H1 (cell line): Measurements from ENCODE around the gene ATP1B3. TPM values are rescaled to one million over a fixed set of nuclear protein-coding genes. Genes with fewer than 3 reads are reported as not detected.

ENCODE experiments used
- CTCF ChIA-PET: fragments of 300-600 bp; sonication (Branson Sonifier 250); formaldehyde crosslinking; loops from one replicate; lab custom pipeline; 2021; ENCODE audit not compliant: partially characterized antibody; lab: Charles Lee
- POLR2A ChIA-PET: fragments of 300-600 bp; sonication (Branson Sonifier 250); formaldehyde crosslinking; loops from one replicate; lab custom pipeline; 2021; ENCODE audit warnings: inconsistent platforms; ENCODE audit not compliant: partially characterized antibody; lab: Charles Lee
- DNase-seq, 2 experiments: peaks; one replicate each; pipeline versions ENCODE4 v3.0.0 to v3.0.0-alpha.2; 2010 to 2022; ENCODE audit warnings: low spot score in 2 of 2, low read depth in 1 of 2, mixed read lengths in 1 of 2
- FAIRE-seq: peaks from 2 replicates; lab custom pipeline; 2011; peaks lifted over from hg19 to GRCh38; lab: Jason Lieb, UNC
- H2AFZ ChIP-seq: 2 replicates; pipeline ENCODE4 v1.8.1; 2012; ENCODE audit warnings: low read length, inconsistent platforms
- H2AK5ac ChIP-seq: 2 replicates; pipeline ENCODE4 v1.6.1; 2013; ENCODE audit warnings: low read depth, low read length
- H2BK120ac ChIP-seq: replicated peaks from 2 replicates; pipeline ENCODE3; 2013; ENCODE audit warnings: low read depth, low read length, inconsistent platforms
- H2BK12ac ChIP-seq: 2 replicates; pipeline ENCODE4 v1.6.1; 2013; ENCODE audit warnings: low read depth, low read length
- H2BK15ac ChIP-seq: 2 replicates; pipeline ENCODE4 v1.6.1; 2013; ENCODE audit warnings: low read length
- H2BK20ac ChIP-seq: 2 replicates; pipeline ENCODE4 v1.6.1; 2013; ENCODE audit warnings: low read length
- H2BK5ac ChIP-seq: 2 replicates; pipeline ENCODE4 v1.6.1; 2013; ENCODE audit warnings: low read depth, low read length
- H3K14ac ChIP-seq: 2 replicates; pipeline ENCODE4 v1.6.1; 2013; ENCODE audit warnings: inconsistent platforms; ENCODE audit not compliant: insufficient read length
- H3K18ac ChIP-seq: 2 replicates; pipeline ENCODE4 v1.6.1; 2013; ENCODE audit warnings: low read length; ENCODE audit errors: extremely low read depth
- H3K23ac ChIP-seq: 2 replicates; pipeline ENCODE4 v1.6.1; 2013; ENCODE audit warnings: inconsistent platforms; ENCODE audit not compliant: insufficient read length
- H3K23me2 ChIP-seq: 2 replicates; pipeline ENCODE4 v1.6.1; 2013; ENCODE audit warnings: low read depth, low read length
- H3K27ac ChIP-seq: 2 replicates; pipeline ENCODE4 v1.6.1; 2011; ENCODE audit warnings: low read depth, low read length, inconsistent platforms
- H3K27me3 ChIP-seq, 4 experiments: replicated peaks in 1 of 4; 1 replicate in 1 of 4; 2 replicates in 3 of 4; pipeline versions ENCODE4 v1.6.1 to v1.8.1; 2011 to 2013; ENCODE audit warnings: low read length in 3 of 4, mild to moderate bottlenecking in 3 of 4, inconsistent platforms in 2 of 4, mixed read lengths in 2 of 4, moderate library complexity in 1 of 4; ENCODE audit not compliant: control insufficient read depth in 3 of 4, insufficient read depth in 3 of 4; ENCODE audit errors: extremely low read depth in 1 of 4
- H3K36me3 ChIP-seq, 4 experiments: 2 replicates each; pipeline versions ENCODE4 v1.6.1 to v1.8.1; 2011 to 2013; ENCODE audit warnings: mild to moderate bottlenecking in 4 of 4, low read length in 3 of 4, moderate library complexity in 2 of 4, control low read depth in 1 of 4, inconsistent platforms in 1 of 4; ENCODE audit not compliant: insufficient read depth in 4 of 4, control insufficient read depth in 2 of 4
- H3K4ac ChIP-seq: replicated peaks from 2 replicates; pipeline ENCODE3; 2013; ENCODE audit warnings: low read length, low read depth, mixed read lengths, inconsistent platforms; ENCODE audit not compliant: insufficient read length
- H3K4me1 ChIP-seq, 4 experiments: replicated peaks in 1 of 4; 1 replicate in 1 of 4; 2 replicates in 3 of 4; pipeline versions ENCODE4 v1.6.1 to v1.8.1; 2011 to 2013; ENCODE audit warnings: low read length in 3 of 4, inconsistent platforms in 2 of 4, mixed read lengths in 1 of 4; ENCODE audit not compliant: insufficient read depth in 4 of 4, control insufficient read depth in 3 of 4
- H3K4me2 ChIP-seq, 2 experiments: 2 replicates each; pipeline versions ENCODE4 v1.6.1 to v1.8.1; 2011 to 2013; ENCODE audit warnings: low read depth in 2 of 2, low read length in 2 of 2, control low read depth in 1 of 2, inconsistent platforms in 1 of 2, mild to moderate bottlenecking in 1 of 2; ENCODE audit not compliant: insufficient read depth in 1 of 2
- H3K4me3 ChIP-seq, 4 experiments: fragments of 200-600, 300-600 bp in 1 of 4; sonication (generic), shearing (Covaris generic), sonication (Bioruptor Twin) in 1 of 4; 2 replicates each; pipeline versions ENCODE4 v1.5.1 to v1.8.1; 2011 to 2016; ENCODE audit warnings: low read length in 4 of 4, low read depth in 3 of 4, control low read depth in 2 of 4, inconsistent platforms in 2 of 4, mild to moderate bottlenecking in 2 of 4, mixed read lengths in 1 of 4, moderate library complexity in 1 of 4; ENCODE audit not compliant: insufficient read depth in 2 of 4; ENCODE audit errors: extremely low read depth in 1 of 4
- H3K56ac ChIP-seq: replicated peaks from 2 replicates; pipeline ENCODE3; 2013; ENCODE audit warnings: low read depth, mild to moderate bottlenecking, mixed read lengths, low read length, inconsistent platforms; ENCODE audit not compliant: insufficient read length
- H3K79me1 ChIP-seq: 2 replicates; pipeline ENCODE4 v1.6.1; 2013; ENCODE audit warnings: low read depth, low read length, control low read depth
- H3K79me2 ChIP-seq, 2 experiments: 2 replicates each; pipeline versions ENCODE4 v1.6.1 to v1.8.1; 2012 to 2013; ENCODE audit warnings: low read length in 2 of 2, mild to moderate bottlenecking in 2 of 2, inconsistent platforms in 1 of 2; ENCODE audit not compliant: insufficient read depth in 2 of 2, control insufficient read depth in 1 of 2
- H3K9ac ChIP-seq, 4 experiments: replicated peaks in 1 of 4; 1 replicate in 1 of 4; 2 replicates in 3 of 4; pipeline versions ENCODE4 v1.6.1 to v1.8.1; 2011 to 2013; ENCODE audit warnings: low read depth in 3 of 4, low read length in 3 of 4, control low read depth in 2 of 4, mild to moderate bottlenecking in 2 of 4, moderate library complexity in 2 of 4, inconsistent platforms in 1 of 4; ENCODE audit errors: extremely low read depth in 1 of 4
- H3K9me3 ChIP-seq, 2 experiments: 2 replicates each; pipeline versions ENCODE4 v1.6.1 to v1.8.1; 2012 to 2013; ENCODE audit warnings: mild to moderate bottlenecking in 2 of 2, moderate library complexity in 2 of 2, control low read depth in 1 of 2, inconsistent platforms in 1 of 2, low read depth in 1 of 2, low read length in 1 of 2, mixed read lengths in 1 of 2; ENCODE audit not compliant: insufficient read depth in 2 of 2
- H4K20me1 ChIP-seq, 2 experiments: replicated peaks in 1 of 2; 2 replicates each; pipeline versions ENCODE3 to v1.8.1; 2011 to 2013; ENCODE audit warnings: inconsistent platforms in 2 of 2, low read length in 2 of 2, mild to moderate bottlenecking in 1 of 2; ENCODE audit not compliant: insufficient read depth in 2 of 2, control insufficient read depth in 1 of 2
- H4K5ac ChIP-seq: 2 replicates; pipeline ENCODE4 v1.6.1; 2013; ENCODE audit warnings: low read length, low read depth, mixed read lengths, inconsistent platforms; ENCODE audit not compliant: insufficient read length
- H4K8ac ChIP-seq: 2 replicates; pipeline ENCODE4 v1.8.0; 2013; ENCODE audit warnings: mild to moderate bottlenecking, moderate library complexity, low read length, inconsistent platforms; ENCODE audit not compliant: insufficient read depth; ENCODE audit errors: extremely low read depth
- H4K91ac ChIP-seq: replicated peaks from 2 replicates; pipeline ENCODE3; 2013; ENCODE audit warnings: low read length, mixed read lengths, inconsistent platforms; ENCODE audit not compliant: insufficient read length
- JUND ChIP-seq: IDR thresholded peaks from 2 replicates; pipeline ENCODE4 v1.6.1; 2011; ENCODE audit warnings: mild to moderate bottlenecking, improper control_type of control experiment, low read length
- WGBS, 2 experiments: shearing (Covaris generic) in 1 of 2; methylation state at CpG; one replicate each; pipeline versions ENCODE4 v1.1.6 to v1.1.7; 2013 to 2015; ENCODE audit warnings: low lambda C conversion rate in 2 of 2, mixed read lengths in 2 of 2, inconsistent platforms in 1 of 2, low coverage in 1 of 2, missing lambda C conversion rate in 1 of 2; ENCODE audit not compliant: insufficient replicate concordance in 2 of 2, insufficient coverage in 1 of 2, insufficient read length in 1 of 2; ENCODE audit errors: extremely low coverage in 1 of 2, missing lambda C conversion rate in 1 of 2; 5-methylcytosine and 5-hydroxymethylcytosine counted together
- polyA plus RNA-seq, 7 experiments: library from polyadenylated mRNA; depleted of rRNA in 3 of 7; stranded (reverse) in 5 of 7; unstranded in 2 of 7; fragments of >200 nt in 5 of 7; fragments of 200-250 nt in 2 of 7; gene quantifications; 1 replicate in 5 of 7; 2 replicates in 1 of 7; 4 replicates in 1 of 7; pipeline versions ENCODE4 v1.2.1 to v1.2.3, GENCODE V29; 2011 to 2013; ENCODE audit warnings: missing spikeins in 2 of 7, mixed read lengths in 2 of 7
- total RNA-seq: library from RNA; stranded (reverse); fragmentation: NEBNext Ultra II Directional; extraction: Animal tissue kit (Norgen Biotek cat#: 25700); gene quantifications from 2 replicates; pipeline ENCODE4 v1.2.1, GENCODE V29; 2021
- TF ChIP-seq, protein P1 (sequence below): IDR thresholded peaks from 2 replicates; pipeline ENCODE4 v1.6.1; 2012; ENCODE audit warnings: inconsistent platforms
- TF ChIP-seq, protein P2 (sequence below): IDR thresholded peaks from 2 replicates; pipeline ENCODE4 v1.6.1; 2012; ENCODE audit warnings: low read length, inconsistent platforms

The ATP1B3 gene
- total and polyA plus RNA-seq, 2 of the 8 experiments (the other 6 are each of a cell fraction or from before 2014, with no cell fraction given): 233 to 342 TPM

GRCh38 chr3:141851411-141851810 lies 25.0 kb upstream of the ATP1B3 start:
- no peak overlapping the region for H2BK5ac ChIP-seq
- no peaks in the 10 kb centered on the region for H3K23me2 ChIP-seq
- CTCF ChIA-PET: interaction anchor here (1.4 to 1.7 kb wide), 4 partner anchors 10 to 206 kb away, joined by 3 to 8 read pairs (median 4); partner anchors contain the start of gene ATP1B3
- no peak overlapping the region for H4K8ac ChIP-seq
- no peak for DNase-seq
- no peaks in the 10 kb centered on the region for H3K9me3 ChIP-seq
- H4K5ac ChIP-seq: no peak overlapping the region
- no peaks in the 10 kb centered on the region for H3K36me3 ChIP-seq
- no peak overlapping the region for H2BK15ac ChIP-seq
- no peak overlapping the region for H2AK5ac ChIP-seq
- no peak overlapping the region for H3K18ac ChIP-seq
- H3K4ac ChIP-seq: no peak overlapping the region
- H2BK120ac ChIP-seq: no peak overlapping the region
- H3K27me3 ChIP-seq: no peaks in the 10 kb centered on the region
- POLR2A ChIA-PET: no interaction called here
- no peak overlapping the region for H2BK20ac ChIP-seq
- TF ChIP-seq, protein P1, sequence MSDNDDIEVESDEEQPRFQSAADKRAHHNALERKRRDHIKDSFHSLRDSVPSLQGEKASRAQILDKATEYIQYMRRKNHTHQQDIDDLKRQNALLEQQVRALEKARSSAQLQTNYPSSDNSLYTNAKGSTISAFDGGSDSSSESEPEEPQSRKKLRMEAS: no peak
- TF ChIP-seq, protein P2, sequence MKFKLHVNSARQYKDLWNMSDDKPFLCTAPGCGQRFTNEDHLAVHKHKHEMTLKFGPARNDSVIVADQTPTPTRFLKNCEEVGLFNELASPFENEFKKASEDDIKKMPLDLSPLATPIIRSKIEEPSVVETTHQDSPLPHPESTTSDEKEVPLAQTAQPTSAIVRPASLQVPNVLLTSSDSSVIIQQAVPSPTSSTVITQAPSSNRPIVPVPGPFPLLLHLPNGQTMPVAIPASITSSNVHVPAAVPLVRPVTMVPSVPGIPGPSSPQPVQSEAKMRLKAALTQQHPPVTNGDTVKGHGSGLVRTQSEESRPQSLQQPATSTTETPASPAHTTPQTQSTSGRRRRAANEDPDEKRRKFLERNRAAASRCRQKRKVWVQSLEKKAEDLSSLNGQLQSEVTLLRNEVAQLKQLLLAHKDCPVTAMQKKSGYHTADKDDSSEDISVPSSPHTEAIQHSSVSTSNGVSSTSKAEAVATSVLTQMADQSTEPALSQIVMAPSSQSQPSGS: no peak
- no peak for TF ChIP-seq JUND
- TF ChIP-seq, all 59 proteins: peak for 0
- Histone ChIP-seq H3K27ac (no peak overlapping the region), H3K4me3 (no peak overlapping the region), H3K23ac (no peak overlapping the region), H3K4me1 (no peaks in the 10 kb centered on the region), H2AFZ (no peak overlapping the region), H3K4me2 (no peak overlapping the region), H3K9ac (no peak overlapping the region), H4K91ac (no peak overlapping the region), H3K14ac (no peak overlapping the region), H3K56ac (no peak overlapping the region), H2BK12ac (no peak overlapping the region), H4K20me1 (no peaks in the 10 kb centered on the region), H3K79me1 (no peaks in the 10 kb centered on the region), H3K79me2 (no peaks in the 10 kb centered on the region)
- WGBS, 2 experiments: 88% methylated on average over 5 of the region's 5 CpGs; no CpG with 5 or more reads in 1 of the 2 experiments
- no peak for FAIRE-seq
